K562 (cell line): ENCODE results near the gene PIEZO2.

Experiments
- EP300 ChIP-seq: IDR thresholded peaks from 2 replicates; pipeline ENCODE4 v1.6.1; 2012; ENCODE audit warnings: low read length, improper control_type of control experiment
- EZH2 ChIP-seq: IDR thresholded peaks from 2 replicates; pipeline ENCODE4 v1.6.1; 2012; ENCODE audit warnings: low read depth, mild to moderate bottlenecking, inconsistent platforms, low read length, borderline replicate concordance
- POLR2G ChIP-seq: fragments of 200-400 bp; formaldehyde crosslinking; IDR thresholded peaks from 2 replicates; pipeline ENCODE4 v1.6.1; 2017; ENCODE audit warnings: low read depth, mild to moderate bottlenecking, antibody characterized with exemption, low read length, moderate library complexity
- SMAD1 ChIP-seq: fragments of 150-350 bp; IDR thresholded peaks from 2 replicates; pipeline ENCODE4 v1.6.1; 2014; ENCODE audit warnings: low read length, low read depth; ENCODE audit not compliant: partially characterized antibody
- SMARCA5 ChIP-seq: fragments of 450-650 bp; IDR thresholded peaks from 2 replicates; pipeline ENCODE4 v1.6.1; 2016
- TOE1 ChIP-seq, 2 experiments: fragments of 450-650 bp in 1 of 2; sonication (generic) in 1 of 2; formaldehyde crosslinking in 1 of 2; IDR thresholded peaks; 2 replicates each; pipeline versions ENCODE4 v1.7.1 to v1.8.0; 2016 to 2022; ENCODE audit warnings: borderline replicate concordance in 2 of 2, mild to moderate bottlenecking in 2 of 2, antibody characterized with exemption in 1 of 2, inconsistent platforms in 1 of 2, low read depth in 1 of 2, missing genetic modification reagents in 1 of 2, moderate library complexity in 1 of 2
- ZNF398 ChIP-seq: fragments of 250-450 bp; sonication (Bioruptor Pico); IDR thresholded peaks from 2 replicates; pipeline ENCODE4 v1.8.0; 2021; ENCODE audit warnings: moderate library complexity, mild to moderate bottlenecking, inconsistent platforms

DNA sequence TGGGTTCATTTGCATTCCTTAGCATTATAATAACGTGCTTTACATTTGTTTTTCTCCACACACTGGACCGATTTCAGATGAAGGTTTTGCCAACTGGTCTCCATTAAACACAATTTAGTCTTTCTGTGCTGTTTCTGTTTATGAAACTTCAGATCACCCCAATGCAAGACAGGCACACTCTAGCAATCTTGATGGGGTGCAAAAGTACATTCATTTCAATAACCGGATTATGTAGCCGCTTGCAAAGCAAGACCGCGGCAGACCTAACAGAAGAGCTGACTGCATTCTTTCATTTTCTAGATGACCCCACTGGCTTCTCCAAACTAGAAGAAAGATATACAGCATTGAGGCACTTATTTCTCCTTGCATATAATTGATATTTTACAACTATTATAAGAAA lies 301.5 kb downstream of the PIEZO2 start:
- no peak for TF ChIP-seq ZNF398 (CRISPR knock-in tag)
- TF ChIP-seq EP300: no peak
- TF ChIP-seq SMAD1: no peak
- no peak for TF ChIP-seq TOE1 (IDR thresholded peaks at IDR 0.05; ENCODE audit: borderline replicate concordance)
- TF ChIP-seq TOE1 (CRISPR knock-in tag; IDR thresholded peaks at IDR 0.05; ENCODE audit: borderline replicate concordance, low read depth): no peak
- no peak for TF ChIP-seq EZH2
- no peak for TF ChIP-seq SMARCA5
- no peak for TF ChIP-seq POLR2G
